DOHH2 (cell line): ENCODE measurements around the gene MACROD2.

Experiments
- CTCF ChIP-seq: fragments of 200-600 bp; sonication (generic); IDR thresholded peaks from one replicate; pipeline ENCODE4 v1.5.1; 2014; ENCODE audit warnings: antibody characterized with exemption, mild to moderate bottlenecking, low read depth, low read length; ENCODE audit not compliant: poor library complexity, severe bottlenecking
- EZH2phosphoT487 ChIP-seq: fragments of 200-600 bp; sonication (generic); IDR thresholded peaks from 2 replicates; pipeline ENCODE4 v1.6.1; 2017; ENCODE audit warnings: borderline replicate concordance, mild to moderate bottlenecking, antibody characterized with exemption, low read length, moderate library complexity, mixed read lengths

GRCh38 chr20:15567219-15567618, 1571.9 kb downstream of the MACROD2 start:
- TF ChIP-seq CTCF (no peak), EZH2phosphoT487 (no peak)
